Measurements from ENCODE around the gene ELFN2.

DNA sequence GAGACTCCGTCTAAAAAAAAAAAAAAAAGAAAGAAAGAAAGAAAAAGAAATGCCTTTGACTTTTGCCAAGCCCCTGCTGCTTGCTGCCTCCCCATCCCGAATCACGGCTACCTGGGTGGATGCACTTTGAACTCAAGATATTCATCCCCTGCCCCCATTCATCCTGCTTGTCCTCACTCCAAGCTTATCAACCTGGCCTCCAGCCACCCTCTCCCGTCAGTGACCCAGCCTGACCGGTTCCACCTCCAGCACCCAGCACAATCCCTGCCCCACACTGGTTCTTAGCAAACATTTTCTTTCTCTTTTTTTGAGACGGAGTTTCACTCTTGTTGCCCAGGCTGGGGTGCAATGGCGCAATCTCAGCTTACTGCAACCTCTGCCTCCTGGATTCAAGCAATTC lies 100.6 kb downstream of the ELFN2 start:
- TF ChIP-seq, protein P1, sequence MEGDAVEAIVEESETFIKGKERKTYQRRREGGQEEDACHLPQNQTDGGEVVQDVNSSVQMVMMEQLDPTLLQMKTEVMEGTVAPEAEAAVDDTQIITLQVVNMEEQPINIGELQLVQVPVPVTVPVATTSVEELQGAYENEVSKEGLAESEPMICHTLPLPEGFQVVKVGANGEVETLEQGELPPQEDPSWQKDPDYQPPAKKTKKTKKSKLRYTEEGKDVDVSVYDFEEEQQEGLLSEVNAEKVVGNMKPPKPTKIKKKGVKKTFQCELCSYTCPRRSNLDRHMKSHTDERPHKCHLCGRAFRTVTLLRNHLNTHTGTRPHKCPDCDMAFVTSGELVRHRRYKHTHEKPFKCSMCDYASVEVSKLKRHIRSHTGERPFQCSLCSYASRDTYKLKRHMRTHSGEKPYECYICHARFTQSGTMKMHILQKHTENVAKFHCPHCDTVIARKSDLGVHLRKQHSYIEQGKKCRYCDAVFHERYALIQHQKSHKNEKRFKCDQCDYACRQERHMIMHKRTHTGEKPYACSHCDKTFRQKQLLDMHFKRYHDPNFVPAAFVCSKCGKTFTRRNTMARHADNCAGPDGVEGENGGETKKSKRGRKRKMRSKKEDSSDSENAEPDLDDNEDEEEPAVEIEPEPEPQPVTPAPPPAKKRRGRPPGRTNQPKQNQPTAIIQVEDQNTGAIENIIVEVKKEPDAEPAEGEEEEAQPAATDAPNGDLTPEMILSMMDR (IDR thresholded peaks at IDR 0.05; ENCODE audit: low read depth, low read length, poor library complexity, severe bottlenecking): no peak
- TF ChIP-seq EZH2phosphoT487 (IDR thresholded peaks at IDR 0.05; ENCODE audit: borderline replicate concordance, low read length): no peak

Measured in DOHH2 (cell line).